ENCODE measurements around the gene NUMB. TPM values are rescaled to one million over a fixed set of nuclear protein-coding genes. Genes with fewer than 3 reads are reported as not detected.

NUMB gene
- total RNA-seq, 4 donors from 2014 or later: 49.2 to 63.4 (median 50.7) TPM

DNA sequence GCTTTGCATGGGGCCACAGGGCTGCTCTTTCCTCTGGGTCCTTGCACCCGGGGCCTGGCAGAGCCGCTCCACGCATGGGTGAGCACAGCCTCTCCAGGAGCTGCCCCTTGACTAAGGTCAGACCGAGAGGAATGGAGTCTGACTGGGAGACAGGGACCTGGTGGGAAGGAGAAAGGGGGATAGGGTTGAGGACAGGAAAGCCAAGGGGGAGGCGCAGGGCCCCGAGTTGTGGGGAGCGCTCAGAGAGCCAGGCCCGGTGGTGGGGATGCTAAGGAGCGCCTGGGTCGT lies 205.1 kb downstream of the NUMB start:
- Histone ChIP-seq H3K4me1 (no peaks in the 10 kb centered on the region), H3K9me3 (no peaks in the 10 kb centered on the region), H3K36me3 (peaks cover 0 to 58% (median 16%) of the 10 kb centered on the region in 4 donors), H3K27ac (replicated peaks in 1 of 4) (no peak overlapping the region), H3K27me3 (no peaks in the 10 kb centered on the region), H3K4me3 (no peak overlapping the region)
- intact Hi-C loops (cut with DNase I): no loop called here
- TF ChIP-seq POLR2A (IDR thresholded peaks at IDR 0.05; ENCODE audit: low read depth) (no peak), POLR2AphosphoS5 (IDR thresholded peaks at IDR 0.05) (no peak), EP300 (IDR thresholded peaks at IDR 0.05) (no peak), CTCF (IDR thresholded peaks at IDR 0.05) (no peak)
- no peak for DNase-seq (ENCODE audit: extremely low spot score)
- 94% methylated on average over 10 of the region's 10 CpGs for WGBS

- WGBS: 85% methylated on average over 20 of the region's 29 CpGs
- no peaks in the 10 kb centered on the region for H3K27me3 ChIP-seq
- H3K9me3 ChIP-seq: no peaks in the 10 kb centered on the region
- H3K27ac ChIP-seq (replicated peaks in 1 of 4): no peak overlapping the region
- H3K4me3 ChIP-seq: no peak overlapping the region
- TF ChIP-seq EP300 (IDR thresholded peaks at IDR 0.05) (no peak), POLR2AphosphoS5 (IDR thresholded peaks at IDR 0.05) (no peak), POLR2A (IDR thresholded peaks at IDR 0.05; ENCODE audit: low read depth) (no peak), CTCF (IDR thresholded peaks at IDR 0.05) (no peak)
- peaks cover 0 to 58% (median 16%) of the 10 kb centered on the region in 4 donors for H3K36me3 ChIP-seq
- intact Hi-C loops (cut with DNase I): no loop called here
- DNase-seq (ENCODE audit: extremely low spot score): no peak
- H3K4me1 ChIP-seq: no peaks in the 10 kb centered on the region
These were observed 205.6 kb downstream of the NUMB start for GRCh38 chr14:73252491-73253322.

- H3K36me3 ChIP-seq: peaks cover 0 to 62% (median 20%) of the 10 kb centered on the region in 4 donors
- H3K4me3 ChIP-seq: no peak overlapping the region
- 87% methylated on average over 4 of the region's 30 CpGs for WGBS
- H3K27me3 ChIP-seq: no peaks in the 10 kb centered on the region
- intact Hi-C loops (cut with DNase I): no loop called here
- no peak overlapping the region for H3K27ac ChIP-seq (replicated peaks in 1 of 4)
- TF ChIP-seq POLR2AphosphoS5 (IDR thresholded peaks at IDR 0.05): no peak
- no peak for TF ChIP-seq CTCF (IDR thresholded peaks at IDR 0.05)
- H3K4me1 ChIP-seq: no peaks in the 10 kb centered on the region
- no peaks in the 10 kb centered on the region for H3K9me3 ChIP-seq
- no peak for DNase-seq (ENCODE audit: extremely low spot score)
These were observed 206.7 kb downstream of the NUMB start for GRCh38 chr14:73251516-73252215.

DNA sequence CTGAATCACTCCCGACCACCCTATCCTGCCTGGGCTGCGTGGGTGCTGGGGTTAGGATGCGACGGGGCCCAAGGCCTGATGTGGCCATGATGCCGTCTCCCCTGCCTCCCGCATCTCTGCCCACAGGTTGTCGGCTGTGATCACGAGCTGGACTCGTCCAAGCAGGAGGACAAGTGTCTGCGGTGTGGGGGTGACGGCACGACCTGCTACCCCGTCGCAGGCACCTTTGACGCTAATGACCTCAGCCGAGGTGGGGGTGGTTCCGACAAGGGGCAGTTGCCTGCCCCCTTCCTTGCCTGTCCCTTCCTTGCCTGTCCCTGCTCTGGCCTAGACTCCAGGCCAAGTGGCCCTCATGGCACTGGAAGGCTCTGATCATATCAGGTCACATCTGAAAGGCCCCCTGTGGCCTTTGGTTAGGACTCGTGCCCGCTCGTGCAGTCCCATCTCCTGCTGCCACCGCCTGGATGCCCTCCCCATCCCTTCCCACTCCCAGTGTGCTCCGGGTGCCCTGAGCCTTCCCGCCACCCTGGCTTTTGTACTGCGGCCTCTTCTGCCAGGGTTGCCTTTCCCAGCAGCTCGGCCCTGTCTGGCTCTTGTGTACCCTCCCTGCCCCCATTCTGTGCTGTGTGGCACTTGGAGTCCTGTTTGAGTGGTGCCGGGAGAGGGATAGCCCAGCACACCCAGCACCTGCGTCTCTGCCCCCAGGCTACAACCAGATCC lies 207.4 kb downstream of the NUMB start:
- TF ChIP-seq POLR2AphosphoS5 (IDR thresholded peaks at IDR 0.05) (no peak), POLR2A (IDR thresholded peaks at IDR 0.05; ENCODE audit: low read depth) (no peak), EP300 (IDR thresholded peaks at IDR 0.05) (no peak), CTCF (IDR thresholded peaks at IDR 0.05) (no peak)
- no peaks in the 10 kb centered on the region for H3K27me3 ChIP-seq
- 96% methylated on average over 27 of the region's 27 CpGs for WGBS
- H3K27ac ChIP-seq (replicated peaks in 1 of 4): no peak overlapping the region
- no peaks in the 10 kb centered on the region for H3K9me3 ChIP-seq
- H3K4me3 ChIP-seq: no peak overlapping the region
- intact Hi-C loops (cut with DNase I): no loop called here
- H3K4me1 ChIP-seq: no peaks in the 10 kb centered on the region
- H3K36me3 ChIP-seq: peaks cover 0 to 63% (median 20%) of the 10 kb centered on the region in 4 donors
- no peak for DNase-seq (ENCODE audit: extremely low spot score)

Measured in esophagus muscularis mucosa (tissue), 4 donors.